HEK293 (cell line): Measurements from ENCODE around the gene TMEM131L.
A peak's percentile ranks its signal among the peaks of the same experiment; 100 is the strongest.
"Not testable (repeated sequence)": the region's sequence is repeated elsewhere in the genome, so short reads cannot be mapped to it uniquely, and the experiment has no call there.

Experiments used
- CTCF ChIA-PET: fragments of 350-600 bp; formaldehyde crosslinking; extraction: SDS; loops from one replicate; lab custom pipeline; 2021; ENCODE audit warnings: antibody characterized with exemption; lab: Yijun Ruan, JAX
- POLR2A ChIA-PET: fragments of 300-600 bp; formaldehyde crosslinking; extraction: SDS; loops from one replicate; lab custom pipeline; 2020; ENCODE audit warnings: antibody characterized with exemption, inconsistent platforms; lab: Yijun Ruan, JAX
- H3K27ac ChIP-seq: fragments of 200-500 bp; sonication (Bioruptor generic); 2 replicates; pipeline ENCODE4 v1.5.1; 2014; ENCODE audit warnings: low read depth, low read length, control low read depth, inconsistent platforms; ENCODE audit errors: extremely low read depth
- H3K36me3 ChIP-seq, 2 experiments: fragments of 200-500 bp in 1 of 2; sonication (Bioruptor generic) in 1 of 2; 1 replicate in 1 of 2; 2 replicates in 1 of 2; pipeline ENCODE4 v1.5.1; 2014 to 2017; ENCODE audit warnings: inconsistent platforms in 2 of 2, low read length in 2 of 2; ENCODE audit not compliant: control insufficient read depth in 2 of 2, insufficient read depth in 1 of 2
- H3K4me1 ChIP-seq: fragments of 200-500 bp; sonication (Bioruptor generic); 2 replicates; pipeline ENCODE4 v1.5.1; 2014; ENCODE audit warnings: mild to moderate bottlenecking, low read length, inconsistent platforms; ENCODE audit not compliant: control insufficient read depth, insufficient read depth
- H3K4me3 ChIP-seq: 2 replicates; pipeline ENCODE4 v1.5.1; 2011; ENCODE audit warnings: low read depth, mild to moderate bottlenecking, control low read depth, low read length, moderate library complexity
- H3K9me3 ChIP-seq: fragments of 200-500 bp; sonication (Bioruptor generic); 2 replicates; pipeline ENCODE4 v1.5.1; 2014; ENCODE audit warnings: low read depth, low read length, inconsistent platforms; ENCODE audit not compliant: control insufficient read depth, insufficient read depth
- HOXD13 ChIP-seq: sonication (generic); formaldehyde crosslinking; IDR thresholded peaks from 2 replicates; pipeline ENCODE4 v1.8.0; 2022; ENCODE audit warnings: missing genetic modification reagents, borderline replicate concordance
- KLF16 ChIP-seq: fragments of 450-650 bp; formaldehyde crosslinking; IDR thresholded peaks from 2 replicates; pipeline ENCODE4 v1.5.1; 2017; ENCODE audit warnings: missing biosample characterization, missing genetic modification characterization
- REST ChIP-seq: fragments of 450-650 bp; formaldehyde crosslinking; IDR thresholded peaks from 2 replicates; pipeline ENCODE4 v1.5.1; 2016; ENCODE audit warnings: missing biosample characterization, missing genetic modification characterization
- SALL2 ChIP-seq: fragments of 450-650 bp; formaldehyde crosslinking; IDR thresholded peaks from 2 replicates; pipeline ENCODE4 v1.5.0; 2017; ENCODE audit warnings: missing biosample characterization, mild to moderate bottlenecking, missing genetic modification characterization, borderline replicate concordance
- YY1 ChIP-seq: fragments of 450-650 bp; formaldehyde crosslinking; IDR thresholded peaks from 2 replicates; pipeline ENCODE4 v1.5.1; 2018; ENCODE audit warnings: missing biosample characterization, missing genetic modification characterization
- ZBTB48 ChIP-seq: fragments of 450-650 bp; formaldehyde crosslinking; IDR thresholded peaks from 2 replicates; pipeline ENCODE4 v1.5.1; 2016; ENCODE audit warnings: missing biosample characterization, missing genetic modification characterization
- ZNF121 ChIP-seq: fragments of 450-650 bp; formaldehyde crosslinking; IDR thresholded peaks from 2 replicates; pipeline ENCODE4 v1.5.1; 2016; ENCODE audit warnings: missing biosample characterization, missing genetic modification characterization
- ZNF148 ChIP-seq: fragments of 450-650 bp; formaldehyde crosslinking; IDR thresholded peaks from 2 replicates; pipeline ENCODE4 v1.5.0; 2017; ENCODE audit warnings: missing biosample characterization, missing genetic modification characterization, borderline replicate concordance
- ZNF18 ChIP-seq: fragments of 450-650 bp; formaldehyde crosslinking; IDR thresholded peaks from 2 replicates; pipeline ENCODE4 v1.5.1; 2016; ENCODE audit warnings: missing biosample characterization, missing genetic modification characterization
- ZNF221 ChIP-seq: fragments of 450-650 bp; formaldehyde crosslinking; IDR thresholded peaks from 2 replicates; pipeline ENCODE4 v1.5.1; 2017; ENCODE audit warnings: missing biosample characterization, missing genetic modification characterization, borderline replicate concordance
- ZNF404 ChIP-seq: fragments of 450-650 bp; formaldehyde crosslinking; IDR thresholded peaks from 2 replicates; pipeline ENCODE4 v1.5.1; 2017; ENCODE audit warnings: missing biosample characterization, missing genetic modification characterization
- ZNF416 ChIP-seq: fragments of 450-650 bp; formaldehyde crosslinking; IDR thresholded peaks from 2 replicates; pipeline ENCODE4 v1.5.1; 2016; ENCODE audit warnings: missing biosample characterization, missing genetic modification characterization
- ZNF423 ChIP-seq: fragments of 450-650 bp; formaldehyde crosslinking; IDR thresholded peaks from 2 replicates; pipeline ENCODE4 v1.5.1; 2016; ENCODE audit warnings: missing biosample characterization, missing genetic modification characterization
- ZNF48 ChIP-seq: fragments of 450-650 bp; formaldehyde crosslinking; IDR thresholded peaks from 2 replicates; pipeline ENCODE4 v1.5.1; 2016; ENCODE audit warnings: missing biosample characterization, missing genetic modification characterization
- ZNF600 ChIP-seq: fragments of 450-650 bp; formaldehyde crosslinking; IDR thresholded peaks from 2 replicates; pipeline ENCODE4 v1.5.1; 2016; ENCODE audit warnings: missing biosample characterization, missing genetic modification characterization
- ZNF768 ChIP-seq: fragments of 450-650 bp; formaldehyde crosslinking; IDR thresholded peaks from 2 replicates; pipeline ENCODE4 v1.5.1; 2018; ENCODE audit warnings: missing biosample characterization, mild to moderate bottlenecking, missing genetic modification characterization
- ZNF776 ChIP-seq: fragments of 450-650 bp; formaldehyde crosslinking; IDR thresholded peaks from 2 replicates; pipeline ENCODE4 v1.5.0; 2017; ENCODE audit warnings: missing biosample characterization, missing genetic modification characterization, borderline replicate concordance
- TF ChIP-seq, protein P1 (sequence below): fragments of 450-650 bp; formaldehyde crosslinking; IDR thresholded peaks from 2 replicates; pipeline ENCODE4 v1.5.1; 2016; ENCODE audit warnings: missing biosample characterization, missing genetic modification characterization

The TMEM131L gene

DNA sequence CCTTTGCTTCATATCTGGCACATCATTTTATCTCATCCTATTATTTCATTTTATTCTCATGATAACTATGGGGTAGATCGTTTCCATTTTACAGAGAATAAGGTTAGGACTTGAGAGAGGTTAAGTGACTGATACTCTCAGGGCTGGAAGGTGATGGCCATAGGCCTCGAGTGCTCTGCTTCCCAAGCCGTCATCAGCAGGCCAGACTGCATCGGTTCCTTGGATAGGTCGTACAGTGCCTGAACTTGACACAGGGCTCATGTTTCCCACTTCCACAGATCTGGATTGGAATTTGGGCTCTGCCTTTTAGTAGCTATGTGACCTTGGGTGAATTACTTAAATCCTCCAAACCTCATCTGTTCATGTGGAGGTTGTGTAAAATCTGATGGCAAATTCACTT is 81.4 kb downstream of the TMEM131L start:
- Histone ChIP-seq H3K36me3 (no peaks in the 10 kb centered on the region; a peak in 1 of 3 replicates), H3K27ac (no peak overlapping the region), H3K4me1 (no peaks in the 10 kb centered on the region), H3K9me3 (no peaks in the 10 kb centered on the region), H3K4me3 (no peak overlapping the region)
- ChIA-PET POLR2A (no interaction called here), CTCF (interaction anchor here (0.5 kb wide), 1 partner anchor 372 kb away, joined by 3 read pairs; no protein-coding TSS in a partner anchor)
- TF ChIP-seq ZNF148 (tag by site-specific recombination) (no peak), ZNF48 (tag by site-specific recombination) (no peak), REST (tag by site-specific recombination) (no peak)

- H3K9me3 ChIP-seq, H3K4me3 ChIP-seq, H3K27ac ChIP-seq, H3K4me1 ChIP-seq, H3K36me3 ChIP-seq, CTCF ChIA-PET: not testable (repeated sequence)
- TF ChIP-seq ZNF121 (tag by site-specific recombination): peak; percentile 86
- POLR2A ChIA-PET: interaction anchor here (1.2 kb wide), 1 partner anchor 82 kb away, joined by 3 read pairs; the partner anchor contains the start of gene TMEM131L
Observed at GRCh38 chr4:153548907-153549306, 82.7 kb downstream of the TMEM131L start.

DNA sequence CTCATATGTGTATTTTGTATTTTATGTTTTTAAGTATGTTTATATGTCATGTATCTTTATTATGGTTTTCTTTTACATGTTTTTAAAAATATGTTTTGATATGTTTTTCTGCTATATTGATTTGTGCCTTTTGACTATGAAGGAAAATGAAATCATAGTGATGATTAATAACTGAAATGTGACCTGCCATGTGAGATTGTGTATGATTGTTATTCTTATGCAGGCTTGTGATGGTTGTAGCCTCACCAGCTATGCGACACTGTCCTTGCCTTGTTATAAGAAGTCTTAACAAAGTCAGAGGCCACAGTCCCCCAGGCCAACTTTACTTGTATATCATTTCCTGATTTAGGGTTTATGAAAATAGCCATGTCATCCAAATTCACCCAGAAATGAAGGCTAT is 83.2 kb downstream of the TMEM131L start:
- POLR2A ChIA-PET: interaction anchor here (1.2 kb wide), 1 partner anchor 83 kb away, joined by 3 read pairs; the partner anchor contains the start of gene TMEM131L
- no peak overlapping the region for H3K4me3 ChIP-seq
- H3K27ac ChIP-seq: no peak overlapping the region
- no peaks in the 10 kb centered on the region for H3K9me3 ChIP-seq
- no peak for TF ChIP-seq ZNF18 (tag by site-specific recombination)
- TF ChIP-seq ZNF423 (tag by site-specific recombination): no peak
- TF ChIP-seq HOXD13 (CRISPR knock-in tag): no peak
- TF ChIP-seq, protein P1, sequence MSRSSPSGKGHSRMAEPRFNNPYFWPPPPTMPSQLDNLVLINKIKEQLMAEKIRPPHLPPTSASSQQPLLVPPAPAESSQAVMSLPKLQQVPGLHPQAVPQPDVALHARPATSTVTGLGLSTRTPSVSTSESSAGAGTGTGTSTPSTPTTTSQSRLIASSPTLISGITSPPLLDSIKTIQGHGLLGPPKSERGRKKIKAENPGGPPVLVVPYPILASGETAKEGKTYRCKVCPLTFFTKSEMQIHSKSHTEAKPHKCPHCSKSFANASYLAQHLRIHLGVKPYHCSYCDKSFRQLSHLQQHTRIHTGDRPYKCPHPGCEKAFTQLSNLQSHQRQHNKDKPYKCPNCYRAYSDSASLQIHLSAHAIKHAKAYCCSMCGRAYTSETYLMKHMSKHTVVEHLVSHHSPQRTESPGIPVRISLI: no peak
- no peak for TF ChIP-seq ZNF776
- TF ChIP-seq KLF16: no peak
- TF ChIP-seq YY1 (tag by site-specific recombination): no peak
- no peak for TF ChIP-seq SALL2
- no peak for TF ChIP-seq ZNF768
- no peak for TF ChIP-seq ZBTB48 (tag by site-specific recombination)
- TF ChIP-seq ZNF600 (tag by site-specific recombination): no peak
- TF ChIP-seq ZNF221: no peak
- TF ChIP-seq ZNF404 (tag by site-specific recombination): no peak
- no peak for TF ChIP-seq ZNF416 (tag by site-specific recombination)
- TF ChIP-seq, all 188 proteins: peak for 0
- Histone ChIP-seq H3K4me1 (no peaks in the 10 kb centered on the region), H3K36me3 (no peaks in the 10 kb centered on the region; a peak in 1 of 3 replicates)
- CTCF ChIA-PET: interaction anchor here (0.7 kb wide), 1 partner anchor 1295 kb away, joined by 3 read pairs; no protein-coding TSS in a partner anchor
